ENCODE measurements around the gene ZBTB4.

GRCh38 chr17:7497228-7497627 lies 17.8 kb upstream of the ZBTB4 start:
- TF ChIP-seq CTCF (conservative IDR thresholded peaks at IDR 0.05) (no peak), ZFX (IDR thresholded peaks at IDR 0.05) (no peak)
